Stimulated activated CD4-positive, alpha-beta T cell treated with anti-CD3 and anti-CD28 coated beads, Interleukin-2, amount 100 ng/mL, for 24 hours (primary cell): ENCODE results near the gene RMI2.
"Not testable (repeated sequence)": the region's sequence is repeated elsewhere in the genome, so short reads cannot be mapped to it uniquely, and the experiment has no call there.

Experiments used
- DNase-seq, 2 donors: peaks; one replicate each; pipeline ENCODE4 v3.0.0-alpha.2; 2020

RMI2 gene

GRCh38 chr16:11345040-11345862 lies at the start of gene RMI2:
Gene RMI2 (plus strand): TSS chr16:11345459. CDS start chr16:11345472, 13 bp downstream.
- DNase-seq, result peak; percentile 98

GRCh38 chr16:11295672-11296071 lies 49.6 kb upstream of the RMI2 start:
- DNase-seq, result no peak

- DNase-seq, result no peak
Measured at GRCh38 chr16:11296351-11296705, 48.9 kb upstream of the RMI2 start.

GRCh38 chr16:11296706-11297491 lies 48.4 kb upstream of the RMI2 start:
- DNase-seq, result no peak

- DNase-seq, result peak; percentile 59 to 68
Measured at GRCh38 chr16:11297492-11298142, 47.6 kb upstream of the RMI2 start.

GRCh38 chr16:11298143-11298900 lies 46.9 kb upstream of the RMI2 start:
- no peak for DNase-seq

- DNase-seq, result not testable (repeated sequence)
Measured at GRCh38 chr16:11298950-11299547, 46.2 kb upstream of the RMI2 start.

GRCh38 chr16:11299865-11300559 lies 45.2 kb upstream of the RMI2 start:
- DNase-seq, result no peak

- DNase-seq, result no peak
Measured at GRCh38 chr16:11300560-11300892, 44.7 kb upstream of the RMI2 start.

GRCh38 chr16:11301645-11302501 lies 43.4 kb upstream of the RMI2 start:
- DNase-seq, result no peak

GRCh38 chr16:11302977-11303376 lies 42.3 kb upstream of the RMI2 start:
- no peak for DNase-seq

- DNase-seq, result no peak
Measured at GRCh38 chr16:11303405-11304138, 41.7 kb upstream of the RMI2 start.

GRCh38 chr16:11306381-11306780 lies 38.9 kb upstream of the RMI2 start:
- no peak for DNase-seq

- no peak for DNase-seq
Measured at GRCh38 chr16:11306997-11307638, 38.1 kb upstream of the RMI2 start.

- no peak for DNase-seq
Measured at GRCh38 chr16:11307639-11308492, 37.4 kb upstream of the RMI2 start.

- no peak for DNase-seq
Measured at GRCh38 chr16:11308493-11309283, 36.6 kb upstream of the RMI2 start.

GRCh38 chr16:11309895-11310633 lies 35.2 kb upstream of the RMI2 start:
- DNase-seq, result no peak
